H4 (cell line): ENCODE data around the gene NANOS3. TPM values are rescaled to one million over a fixed set of nuclear protein-coding genes. Genes with fewer than 3 reads are reported as not detected.
"Not testable (repeated sequence)": the region's sequence is repeated elsewhere in the genome, so short reads cannot be mapped to it uniquely, and the experiment has no call there.

Source experiments
- DNase-seq: peaks from one replicate; pipeline ENCODE4 v3.0.0-alpha.2; 2015; ENCODE audit warnings: low spot score
- total RNA-seq: library from RNA; depleted of rRNA; stranded (reverse); fragments of >200 nt; shearing (Covaris generic); gene quantifications from 2 replicates; pipeline ENCODE4 v1.2.3, GENCODE V29; 2014

NANOS3 gene
- total RNA-seq, 1 experiment from 2014 or later: not detected

DNA sequence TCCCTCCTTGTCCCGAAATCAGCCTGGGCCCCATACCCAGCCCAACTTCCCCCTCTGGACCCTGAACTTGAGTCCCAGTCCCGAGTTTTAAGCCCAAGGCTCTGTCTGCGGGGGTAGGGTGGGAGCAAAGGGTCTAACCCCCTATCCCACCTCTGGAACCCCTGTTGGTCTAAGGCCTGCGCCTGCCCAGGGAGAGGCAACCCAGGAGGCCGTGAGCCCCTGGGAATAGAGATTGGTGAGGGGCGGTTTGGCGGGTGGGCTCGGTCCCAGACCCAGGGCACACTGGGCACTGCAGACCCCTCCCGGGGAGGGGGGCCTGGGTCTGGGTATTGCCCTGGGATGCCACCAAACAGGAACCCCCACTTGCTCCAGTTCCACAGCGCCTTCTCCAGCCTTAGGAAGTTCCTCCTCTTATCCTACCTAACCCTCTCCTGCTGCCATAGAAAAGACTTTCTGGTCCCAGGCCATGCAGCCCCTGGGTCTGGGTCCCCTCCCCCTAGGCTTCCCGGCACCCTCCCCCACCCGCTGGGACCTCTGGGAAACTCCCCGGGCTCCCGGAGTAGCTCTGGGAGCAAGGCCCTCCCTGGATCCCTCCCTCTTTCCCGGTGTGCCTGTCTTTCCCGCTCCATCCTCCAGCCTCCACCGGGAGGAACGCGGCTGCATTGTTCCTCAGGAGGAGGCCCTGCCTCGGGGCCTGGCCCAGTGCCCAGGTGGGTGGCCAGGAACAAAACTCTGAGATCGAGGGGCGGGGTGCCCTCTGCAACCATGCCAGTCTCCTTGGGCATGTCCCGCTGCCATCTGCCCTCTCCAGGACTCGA, 33.6 kb upstream of the NANOS3 start:
- DNase-seq: peak; percentile 95

DNA sequence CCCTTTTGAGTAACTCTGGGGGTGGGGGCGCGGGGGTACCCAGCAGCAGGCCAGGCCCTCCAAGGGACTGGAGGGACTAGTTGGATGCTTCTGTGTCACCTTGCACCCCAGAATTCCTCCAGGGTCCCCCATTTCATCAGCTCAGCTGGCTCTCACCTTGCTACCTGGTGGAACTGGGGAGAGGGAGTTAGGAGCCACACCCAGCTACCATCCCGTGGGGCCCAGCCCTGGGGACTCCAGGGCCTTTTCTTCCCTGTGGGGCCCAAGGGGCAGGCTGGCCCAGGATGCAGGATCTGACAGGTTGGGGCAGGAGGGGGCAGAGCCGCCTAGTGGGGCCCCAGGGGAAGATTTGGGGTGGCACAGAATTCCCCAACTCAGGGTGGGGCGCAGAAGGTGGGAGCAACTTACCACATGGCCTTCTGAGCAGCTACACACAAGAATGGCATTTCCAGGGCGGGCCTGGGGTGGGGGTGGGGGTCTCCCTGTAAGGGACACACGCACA, 32.8 kb upstream of the NANOS3 start:
- no peak for DNase-seq

DNA sequence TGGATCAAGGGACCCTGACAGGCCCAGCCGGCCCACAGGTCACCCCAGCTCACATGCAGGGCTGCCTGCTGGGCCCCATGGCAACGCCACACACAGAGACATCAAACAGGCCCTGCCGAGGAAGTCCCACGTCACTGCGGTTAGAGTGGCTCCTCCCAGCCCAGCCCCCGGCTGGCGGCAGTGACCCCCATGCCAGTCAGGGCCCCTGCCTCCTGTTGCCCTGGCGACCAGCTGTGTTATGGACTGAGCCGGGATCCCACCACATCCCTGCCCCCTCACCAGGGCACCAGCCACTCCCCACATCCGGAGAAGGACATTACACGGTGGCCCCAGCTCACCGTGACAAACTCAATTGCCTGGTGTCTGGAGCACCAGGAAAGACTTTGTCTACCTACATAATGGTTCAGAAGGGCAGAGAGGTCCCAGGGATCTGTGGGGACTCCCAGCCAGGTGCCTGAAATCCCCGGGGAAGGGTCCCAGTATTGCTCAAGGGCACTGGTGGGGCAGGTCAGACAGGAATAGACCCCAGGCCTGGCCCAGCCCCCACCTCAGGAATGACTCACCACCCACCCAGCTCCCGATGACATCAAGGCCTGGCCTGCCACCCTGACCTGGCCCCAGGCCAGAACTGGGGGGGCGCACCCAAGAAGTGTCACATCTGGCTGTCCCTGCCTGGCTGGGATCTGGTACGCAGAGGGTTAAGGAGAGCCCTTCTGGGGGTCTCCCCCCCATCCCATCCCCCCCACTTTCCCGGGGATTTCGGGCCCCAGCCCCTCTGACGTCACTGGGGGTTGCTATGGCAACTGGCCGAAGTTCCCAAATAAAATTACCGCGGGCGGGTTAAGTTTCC, 30.2 kb upstream of the NANOS3 start:
- peak; percentile 99 for DNase-seq

GRCh38 chr19:13847407-13848339, 29.3 kb upstream of the NANOS3 start:
- peak; percentile 93 for DNase-seq

- no peak for DNase-seq
Measured at GRCh38 chr19:13848340-13848677, 28.6 kb upstream of the NANOS3 start.

DNA sequence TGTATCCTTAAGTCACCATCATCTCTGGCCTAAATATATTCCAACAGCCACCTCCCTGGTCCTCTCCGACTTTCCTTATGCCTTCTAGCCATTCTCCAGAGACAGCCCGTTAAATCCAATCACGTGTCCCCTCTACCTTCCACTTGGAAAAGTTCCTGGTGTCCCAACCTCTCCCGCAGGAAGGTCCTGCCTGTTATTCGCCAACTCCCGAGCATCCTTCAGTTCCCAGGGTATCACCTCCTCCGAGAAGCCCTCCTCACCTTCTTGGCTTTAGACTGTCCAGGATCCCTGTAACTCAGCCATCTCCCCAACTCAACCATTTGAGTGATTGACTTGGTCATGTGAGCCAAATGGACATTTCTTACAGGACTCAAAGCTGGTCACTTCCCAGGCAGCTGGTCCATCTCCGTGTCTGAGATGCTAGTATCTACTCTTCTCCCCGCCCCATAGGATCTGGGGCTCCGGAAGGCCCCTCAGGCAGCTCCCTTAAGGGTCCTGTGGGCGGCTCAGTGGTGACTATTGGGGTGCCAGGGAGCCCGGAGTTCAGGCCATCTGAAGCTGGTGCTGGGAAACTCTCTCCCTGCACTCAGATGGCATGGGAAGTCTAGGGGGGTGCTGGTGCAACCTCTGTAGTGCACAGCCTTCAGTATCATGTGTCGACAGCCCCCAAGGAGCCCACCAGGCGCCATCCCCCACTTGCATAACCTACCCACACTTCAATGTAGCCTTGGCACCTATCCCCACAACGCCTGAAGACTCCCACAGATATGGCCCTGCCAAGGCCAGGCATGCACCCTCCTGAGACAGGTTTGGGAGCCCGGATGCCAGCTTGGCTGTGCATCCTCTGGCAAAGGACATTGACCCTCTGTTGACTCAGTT, 27.9 kb upstream of the NANOS3 start:
- no peak for DNase-seq

GRCh38 chr19:13849991-13850909, 26.7 kb upstream of the NANOS3 start:
- DNase-seq: peak; percentile 72

DNA sequence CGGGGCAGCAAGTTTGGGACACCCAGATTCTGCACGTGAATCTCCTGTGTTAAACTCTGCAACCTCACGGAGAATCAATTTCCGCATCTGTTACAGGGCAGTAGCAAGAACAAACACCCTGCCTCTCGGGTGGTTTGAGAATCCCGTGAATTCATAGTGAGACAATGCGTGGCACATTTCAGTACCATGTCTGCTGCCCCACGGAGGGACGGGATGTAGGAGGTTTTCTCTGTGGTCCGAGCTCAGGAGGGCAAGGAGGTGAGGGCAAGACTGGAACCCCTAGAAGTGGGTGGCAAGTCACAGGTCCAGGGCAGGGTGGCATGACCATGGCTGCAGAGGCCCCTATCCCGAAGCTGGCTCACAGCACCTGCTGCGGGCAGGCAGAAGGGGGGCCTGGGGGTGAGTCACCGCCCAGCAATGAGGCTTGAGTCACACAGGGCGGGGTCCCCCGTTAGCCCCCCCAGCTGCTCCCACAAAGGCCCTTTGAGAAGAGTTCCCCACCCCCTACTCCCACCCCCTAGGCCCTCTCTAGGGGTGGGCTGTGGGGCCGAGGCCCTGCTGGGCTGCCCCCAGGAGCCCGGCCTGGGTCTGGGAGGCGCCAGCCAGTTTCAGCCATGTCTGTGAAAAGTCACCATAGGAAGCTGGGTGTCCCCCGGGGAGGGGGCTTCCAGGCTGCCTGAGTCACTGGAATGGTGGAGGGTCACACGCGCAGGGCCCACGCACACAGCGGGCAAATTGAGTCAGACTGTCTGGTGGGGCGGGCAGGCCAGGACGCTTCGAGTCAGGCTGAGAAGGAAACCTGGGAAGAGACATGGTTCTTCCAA, 25.8 kb upstream of the NANOS3 start:
- DNase-seq: peak; percentile 95

DNA sequence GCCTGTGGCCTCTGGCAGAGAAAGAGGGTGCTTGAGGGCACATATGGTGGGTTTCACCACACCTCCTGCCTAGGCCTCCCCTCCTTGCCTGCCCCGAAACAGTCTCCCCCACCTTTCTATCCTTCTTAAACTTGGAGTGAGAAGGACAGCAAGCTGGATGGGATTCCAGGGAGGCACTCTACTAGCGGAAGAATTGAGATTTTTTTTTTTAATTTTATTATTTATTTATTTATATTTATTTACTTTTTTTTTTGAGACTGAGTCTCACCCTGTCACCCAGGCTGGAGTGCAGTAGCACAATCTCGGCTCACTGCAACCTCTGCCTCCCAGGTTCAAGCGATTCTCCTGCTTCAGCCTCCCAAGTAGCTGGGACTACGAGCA, 25.2 kb upstream of the NANOS3 start:
- not testable (repeated sequence) for DNase-seq

DNA sequence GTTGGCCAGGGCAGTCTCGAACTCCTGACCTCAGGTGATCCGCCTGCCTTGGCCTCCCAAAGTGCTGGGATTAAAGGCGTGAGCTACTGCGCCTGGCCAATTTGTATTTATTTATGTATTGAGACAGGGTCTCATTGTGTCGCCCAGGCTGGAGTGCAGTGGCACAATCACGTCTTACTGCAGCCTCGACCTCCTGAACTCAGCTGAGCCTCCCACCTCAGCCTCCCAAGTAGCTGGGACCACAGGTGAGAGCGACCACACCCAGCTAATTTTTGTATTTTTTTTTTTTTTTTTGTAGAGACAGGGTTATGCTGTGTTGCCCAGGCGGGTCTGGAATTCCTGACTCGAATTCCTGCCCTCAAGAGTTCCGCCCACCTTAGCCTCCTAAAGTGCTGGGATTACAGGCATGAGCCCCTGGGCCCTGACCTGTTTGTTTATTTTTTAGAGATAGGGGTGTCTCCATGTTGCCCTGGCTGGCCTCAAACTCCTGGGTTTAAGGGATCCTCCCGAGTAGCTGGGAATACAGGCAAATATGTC, 24.7 kb upstream of the NANOS3 start:
- not testable (repeated sequence) for DNase-seq

DNA sequence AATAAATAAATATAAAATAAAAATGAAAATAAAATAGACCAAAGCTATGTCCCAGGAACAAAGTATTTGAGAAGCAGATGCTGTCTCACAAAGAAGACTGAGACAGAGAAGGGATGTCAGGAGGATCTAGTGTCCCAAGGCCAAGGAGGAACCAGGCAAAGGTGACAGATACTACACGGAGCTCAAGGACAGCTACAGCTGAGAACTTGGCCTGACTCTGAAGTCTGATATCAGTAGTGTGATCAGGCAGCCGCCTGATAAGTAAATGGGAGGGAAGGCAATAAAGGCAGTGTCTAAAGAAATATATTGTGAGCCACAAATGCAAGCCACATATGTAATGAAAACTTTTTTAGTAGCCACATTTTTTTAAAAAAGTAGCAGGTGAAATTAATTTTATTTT, 20.4 kb upstream of the NANOS3 start:
- no peak for DNase-seq

DNA sequence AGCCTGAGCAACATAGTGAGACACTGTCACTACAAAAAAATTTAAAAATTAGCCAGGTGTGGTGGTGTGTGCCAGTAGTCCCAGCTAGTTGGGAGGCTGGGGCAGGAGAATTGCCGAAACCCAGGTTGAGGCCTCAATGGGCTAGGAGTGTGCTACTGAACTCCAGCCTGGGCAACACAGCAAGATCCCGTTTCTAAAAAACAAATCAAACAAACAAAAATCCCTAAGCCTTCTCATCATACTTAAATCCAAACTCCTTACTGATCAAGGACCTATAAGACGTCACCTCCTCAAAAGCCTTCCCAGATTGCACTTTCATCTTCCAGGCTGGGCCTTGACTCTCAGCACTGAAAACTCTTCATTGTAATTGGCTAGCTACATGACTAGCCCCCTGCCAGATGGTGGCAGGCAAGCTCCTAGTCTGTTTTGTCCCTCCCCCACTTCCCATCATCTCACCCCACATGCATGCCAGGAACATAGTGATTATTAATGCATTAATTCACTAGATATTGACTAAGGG, 17.5 kb upstream of the NANOS3 start:
- DNase-seq: peak; percentile 65

GRCh38 chr19:13860679-13861391, 16.1 kb upstream of the NANOS3 start:
- no peak for DNase-seq

- no peak for DNase-seq
Measured at GRCh38 chr19:13861392-13861713, 15.6 kb upstream of the NANOS3 start.

- DNase-seq: peak; percentile 86
Measured at GRCh38 chr19:13861714-13862531, 15.0 kb upstream of the NANOS3 start.

- DNase-seq: no peak
Measured at GRCh38 chr19:13864046-13864666, 12.8 kb upstream of the NANOS3 start.
